Fibroblast of the aortic adventitia (primary cell): ENCODE measurements around the gene TNS3. TPM values are rescaled to one million over a fixed set of nuclear protein-coding genes. Genes with fewer than 3 reads are reported as not detected.

Source experiments
- DNase-seq: peaks from one replicate; pipeline ENCODE4 v3.0.0-alpha.2; 2010; ENCODE audit warnings: low read depth
- H3K4me3 ChIP-seq: 2 replicates; pipeline ENCODE4 v1.5.1; 2011; ENCODE audit warnings: low read depth, mild to moderate bottlenecking, control low read depth, low read length, moderate library complexity
- CTCF ChIP-seq: IDR thresholded peaks from 2 replicates; pipeline ENCODE4 v1.5.1; 2011; ENCODE audit warnings: mild to moderate bottlenecking, low read length, control low read depth, inconsistent platforms; ENCODE audit not compliant: insufficient read depth
- total RNA-seq: library from RNA; depleted of rRNA; stranded (reverse); fragments of >200 nt; gene quantifications from 2 replicates; pipeline ENCODE4 v1.2.3, GENCODE V29; 2012; ENCODE audit warnings: low replicate concordance

The TNS3 gene
- total RNA-seq, 1 donor = 28.3 TPM

GRCh38 chr7:47573758-47574481 is 8.0 kb downstream of the TNS3 start:
- peak; percentile 96 for DNase-seq
- H3K4me3 ChIP-seq = peak overlapping the region; percentile 3
- peak; percentile 4 for TF ChIP-seq CTCF

- no peak for DNase-seq
- H3K4me3 ChIP-seq = peak overlapping the region; percentile 3
- no peak for TF ChIP-seq CTCF
These were observed 8.8 kb downstream of the TNS3 start for GRCh38 chr7:47572939-47573757.

- TF ChIP-seq CTCF = no peak
- DNase-seq = no peak
- H3K4me3 ChIP-seq = no peak overlapping the region
These were observed 9.8 kb downstream of the TNS3 start for GRCh38 chr7:47572094-47572445.

GRCh38 chr7:47571331-47572093 is 10.4 kb downstream of the TNS3 start:
- TF ChIP-seq CTCF = no peak
- no peak overlapping the region for H3K4me3 ChIP-seq
- DNase-seq = peak; percentile 69

- DNase-seq = peak; percentile 95
- no peak overlapping the region for H3K4me3 ChIP-seq
- no peak for TF ChIP-seq CTCF
These were observed 11.3 kb downstream of the TNS3 start for GRCh38 chr7:47570649-47571050.

- no peak overlapping the region for H3K4me3 ChIP-seq
- no peak for TF ChIP-seq CTCF
- DNase-seq = no peak
These were observed 13.4 kb downstream of the TNS3 start for GRCh38 chr7:47568547-47568946.
